Liver (tissue), 9 donors: ENCODE measurements around the gene TERT. TPM values are rescaled to one million over a fixed set of nuclear protein-coding genes. Genes with fewer than 3 reads are reported as not detected.

ENCODE experiments used
- DNase-seq: peaks from one replicate; pipeline ENCODE4 v3.0.0-alpha.2; 2017; ENCODE audit warnings: low spot score
- H3K27ac ChIP-seq, 2 donors: one replicate each; pipeline ENCODE4 v1.7.0; 2013; ENCODE audit warnings: inconsistent platforms in 2 of 2, low read length in 2 of 2, control low read depth in 1 of 2, low read depth in 1 of 2, mild to moderate bottlenecking in 1 of 2
- H3K27me3 ChIP-seq, 4 donors: one replicate each; pipeline versions ENCODE4 v1.6.1 to v1.7.0; 2013; ENCODE audit warnings: low read length in 3 of 4, inconsistent platforms in 1 of 4, mild to moderate bottlenecking in 1 of 4, moderate library complexity in 1 of 4; ENCODE audit not compliant: control insufficient read depth in 4 of 4, insufficient read depth in 4 of 4
- H3K36me3 ChIP-seq, 4 donors: one replicate each; pipeline versions ENCODE4 v1.6.1 to v1.7.0; 2013; ENCODE audit warnings: low read length in 3 of 4, mild to moderate bottlenecking in 3 of 4, low read depth in 1 of 4, moderate library complexity in 1 of 4; ENCODE audit not compliant: control insufficient read depth in 4 of 4, insufficient read depth in 3 of 4
- H3K4me1 ChIP-seq, 4 donors: one replicate each; pipeline versions ENCODE4 v1.6.1 to v1.7.0; 2013; ENCODE audit warnings: low read length in 3 of 4, mild to moderate bottlenecking in 3 of 4, moderate library complexity in 1 of 4; ENCODE audit not compliant: control insufficient read depth in 4 of 4, insufficient read depth in 4 of 4
- H3K4me3 ChIP-seq, 3 donors: one replicate each; pipeline versions ENCODE4 v1.6.1 to v1.7.0; 2013; ENCODE audit warnings: low read length in 3 of 3, control low read depth in 1 of 3, low read depth in 1 of 3, mild to moderate bottlenecking in 1 of 3
- H3K9ac ChIP-seq, 2 donors: one replicate each; pipeline ENCODE4 v1.7.0; 2013; ENCODE audit warnings: low read length in 2 of 2, mild to moderate bottlenecking in 2 of 2, moderate library complexity in 2 of 2, control low read depth in 1 of 2, low read depth in 1 of 2
- H3K9me3 ChIP-seq, 4 donors: one replicate each; pipeline versions ENCODE4 v1.6.1 to v1.7.0; 2013; ENCODE audit warnings: low read length in 3 of 4; ENCODE audit not compliant: control insufficient read depth in 4 of 4
- ATF3 ChIP-seq: IDR thresholded peaks from 2 replicates; pipeline ENCODE4 v1.6.1; 2016; ENCODE audit warnings: antibody characterized with exemption
- EGR1 ChIP-seq, 2 donors: IDR thresholded peaks; 2 replicates each; pipeline ENCODE4 v1.6.1; 2016 to 2018; ENCODE audit warnings: antibody characterized with exemption in 2 of 2, low read depth in 2 of 2
- FOXA2 ChIP-seq: IDR thresholded peaks from 2 replicates; pipeline ENCODE4 v1.6.1; 2016; ENCODE audit warnings: antibody characterized with exemption
- GABPA ChIP-seq, 2 donors: IDR thresholded peaks in 1 of 2; conservative IDR thresholded peaks in 1 of 2; 2 replicates each; pipeline ENCODE4 v1.6.1; 2016; ENCODE audit warnings: antibody characterized with exemption in 2 of 2, mild to moderate bottlenecking in 1 of 2, moderate library complexity in 1 of 2
- HNF4A ChIP-seq, 2 donors: conservative IDR thresholded peaks; 2 replicates each; pipeline ENCODE4 v1.6.1; 2016; ENCODE audit warnings: antibody characterized with exemption in 2 of 2, mild to moderate bottlenecking in 2 of 2
- HNF4G ChIP-seq: IDR thresholded peaks from 2 replicates; pipeline ENCODE4 v1.6.1; 2016; ENCODE audit warnings: antibody characterized with exemption
- JUND ChIP-seq, 2 donors: IDR thresholded peaks; 2 replicates each; pipeline ENCODE4 v1.6.1; 2016; ENCODE audit warnings: antibody characterized with exemption in 2 of 2
- RAD21 ChIP-seq, 2 donors: IDR thresholded peaks; 2 replicates each; pipeline ENCODE4 v1.6.1; 2016; ENCODE audit warnings: antibody characterized with exemption in 2 of 2, mild to moderate bottlenecking in 2 of 2
- REST ChIP-seq: IDR thresholded peaks from 2 replicates; pipeline ENCODE4 v1.6.1; 2016; ENCODE audit warnings: antibody characterized with exemption, mild to moderate bottlenecking
- RXRA ChIP-seq, 2 donors: IDR thresholded peaks; 2 replicates each; pipeline ENCODE4 v1.6.1; 2017 to 2018; ENCODE audit warnings: antibody characterized with exemption in 2 of 2, mild to moderate bottlenecking in 1 of 2
- SP1 ChIP-seq: IDR thresholded peaks from 2 replicates; pipeline ENCODE4 v1.6.1; 2018; ENCODE audit warnings: antibody characterized with exemption, mild to moderate bottlenecking
- TAF1 ChIP-seq: conservative IDR thresholded peaks from 2 replicates; pipeline ENCODE4 v1.6.1; 2016; ENCODE audit warnings: antibody characterized with exemption, mild to moderate bottlenecking
- YY1 ChIP-seq: IDR thresholded peaks from 2 replicates; pipeline ENCODE4 v1.6.1; 2016; ENCODE audit warnings: antibody characterized with exemption, mild to moderate bottlenecking
- WGBS: extraction: QIAGEN DNeasy Blood & Tissue Kit; methylation state at CpG from one replicate; pipeline ENCODE4 v1.1.7; 2013; 5-methylcytosine and 5-hydroxymethylcytosine counted together
- polyA plus RNA-seq, 2 donors: library from polyadenylated mRNA; stranded (reverse) in 1 of 2; unstranded in 1 of 2; fragments of 200-250 nt in 1 of 2; fragments of >200 nt in 1 of 2; fragmentation: Nextera tagmentation in 1 of 2; extraction: Ambion mirVana in 1 of 2; gene quantifications; one replicate each; pipeline versions ENCODE4 v1.2.1 to v1.2.3, GENCODE V29; 2013 to 2015
- total RNA-seq, 2 donors: library from RNA; depleted of rRNA; stranded (reverse); fragments of >200 nt; gene quantifications; one replicate each; pipeline ENCODE4 v1.2.3, GENCODE V29; 2014
- TF ChIP-seq, protein P1 (sequence below): IDR thresholded peaks from 2 replicates; pipeline ENCODE4 v1.6.1; 2016; ENCODE audit warnings: antibody characterized with exemption
- TF ChIP-seq, protein P2 (sequence below): fragments of 150-350 bp; IDR thresholded peaks from 2 replicates; pipeline ENCODE4 v1.5.1; 2017; ENCODE audit warnings: improper control_type of control experiment, low read depth, low read length; ENCODE audit not compliant: missing input control
- donor health status: healthy.
- donor health status: healthy.
- donor health status: healthy.
- donor health status: healthy.
- donor health status: healthy.

The TERT gene
- total and polyA plus RNA-seq, 4 donors, result 0.14 TPM; not detected in 3

DNA sequence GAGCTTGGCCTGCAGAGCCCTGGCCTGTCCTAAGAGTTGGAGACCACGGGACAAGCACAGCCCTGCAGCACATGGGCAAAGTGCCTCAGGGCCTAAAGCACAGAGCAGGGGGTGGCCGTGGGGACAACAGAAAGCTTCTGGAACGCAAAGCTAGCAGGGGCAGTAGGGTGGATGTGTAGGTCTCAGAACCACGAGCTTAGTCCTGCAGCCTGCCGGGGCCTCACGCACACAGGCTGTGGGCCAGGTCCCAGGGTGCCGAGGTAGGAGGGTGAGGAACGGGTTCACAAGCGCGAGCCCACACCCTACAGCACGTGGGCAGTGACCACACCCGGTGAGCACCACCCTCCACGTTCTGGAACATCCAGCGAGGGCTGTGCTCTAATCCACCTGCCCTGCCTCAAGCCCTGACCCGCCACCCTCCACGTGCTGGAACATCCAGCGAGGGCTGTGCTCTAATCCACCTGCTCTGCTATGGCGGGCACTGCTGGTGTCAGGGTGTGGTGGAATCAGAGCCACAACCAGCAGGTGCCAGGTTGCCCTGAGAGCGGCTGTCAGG, 40.8 kb upstream of the TERT start:
- H3K4me1 ChIP-seq, result peaks cover 22 to 65% (median 55%) of the 10 kb centered on the region in 4 donors
- no peak overlapping the region for H3K4me3 ChIP-seq
- no peak overlapping the region for H3K9ac ChIP-seq
- no peaks in the 10 kb centered on the region for H3K27me3 ChIP-seq
- H3K9me3 ChIP-seq, result no peaks in the 10 kb centered on the region
- H3K27ac ChIP-seq, result no peak overlapping the region
- 89% methylated on average over 19 of the region's 19 CpGs for WGBS
- H3K36me3 ChIP-seq, result peaks cover 21 to 55% (median 33%) of the 10 kb centered on the region in 4 donors
- no peak for DNase-seq
- TF ChIP-seq, protein P1, sequence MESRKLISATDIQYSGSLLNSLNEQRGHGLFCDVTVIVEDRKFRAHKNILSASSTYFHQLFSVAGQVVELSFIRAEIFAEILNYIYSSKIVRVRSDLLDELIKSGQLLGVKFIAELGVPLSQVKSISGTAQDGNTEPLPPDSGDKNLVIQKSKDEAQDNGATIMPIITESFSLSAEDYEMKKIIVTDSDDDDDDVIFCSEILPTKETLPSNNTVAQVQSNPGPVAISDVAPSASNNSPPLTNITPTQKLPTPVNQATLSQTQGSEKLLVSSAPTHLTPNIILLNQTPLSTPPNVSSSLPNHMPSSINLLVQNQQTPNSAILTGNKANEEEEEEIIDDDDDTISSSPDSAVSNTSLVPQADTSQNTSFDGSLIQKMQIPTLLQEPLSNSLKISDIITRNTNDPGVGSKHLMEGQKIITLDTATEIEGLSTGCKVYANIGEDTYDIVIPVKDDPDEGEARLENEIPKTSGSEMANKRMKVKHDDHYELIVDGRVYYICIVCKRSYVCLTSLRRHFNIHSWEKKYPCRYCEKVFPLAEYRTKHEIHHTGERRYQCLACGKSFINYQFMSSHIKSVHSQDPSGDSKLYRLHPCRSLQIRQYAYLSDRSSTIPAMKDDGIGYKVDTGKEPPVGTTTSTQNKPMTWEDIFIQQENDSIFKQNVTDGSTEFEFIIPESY, result no peak
- TF ChIP-seq FOXA2 (no peak), RXRA (IDR thresholded peaks at IDR 0.05) (no peak), ATF3 (no peak), HNF4A (conservative IDR thresholded peaks at IDR 0.05) (no peak), YY1 (no peak), REST (no peak), EGR1 (IDR thresholded peaks at IDR 0.05; ENCODE audit: low read depth in 2 of 2) (no peak)
- TF ChIP-seq, protein P2, sequence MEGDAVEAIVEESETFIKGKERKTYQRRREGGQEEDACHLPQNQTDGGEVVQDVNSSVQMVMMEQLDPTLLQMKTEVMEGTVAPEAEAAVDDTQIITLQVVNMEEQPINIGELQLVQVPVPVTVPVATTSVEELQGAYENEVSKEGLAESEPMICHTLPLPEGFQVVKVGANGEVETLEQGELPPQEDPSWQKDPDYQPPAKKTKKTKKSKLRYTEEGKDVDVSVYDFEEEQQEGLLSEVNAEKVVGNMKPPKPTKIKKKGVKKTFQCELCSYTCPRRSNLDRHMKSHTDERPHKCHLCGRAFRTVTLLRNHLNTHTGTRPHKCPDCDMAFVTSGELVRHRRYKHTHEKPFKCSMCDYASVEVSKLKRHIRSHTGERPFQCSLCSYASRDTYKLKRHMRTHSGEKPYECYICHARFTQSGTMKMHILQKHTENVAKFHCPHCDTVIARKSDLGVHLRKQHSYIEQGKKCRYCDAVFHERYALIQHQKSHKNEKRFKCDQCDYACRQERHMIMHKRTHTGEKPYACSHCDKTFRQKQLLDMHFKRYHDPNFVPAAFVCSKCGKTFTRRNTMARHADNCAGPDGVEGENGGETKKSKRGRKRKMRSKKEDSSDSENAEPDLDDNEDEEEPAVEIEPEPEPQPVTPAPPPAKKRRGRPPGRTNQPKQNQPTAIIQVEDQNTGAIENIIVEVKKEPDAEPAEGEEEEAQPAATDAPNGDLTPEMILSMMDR, result no peak

DNA sequence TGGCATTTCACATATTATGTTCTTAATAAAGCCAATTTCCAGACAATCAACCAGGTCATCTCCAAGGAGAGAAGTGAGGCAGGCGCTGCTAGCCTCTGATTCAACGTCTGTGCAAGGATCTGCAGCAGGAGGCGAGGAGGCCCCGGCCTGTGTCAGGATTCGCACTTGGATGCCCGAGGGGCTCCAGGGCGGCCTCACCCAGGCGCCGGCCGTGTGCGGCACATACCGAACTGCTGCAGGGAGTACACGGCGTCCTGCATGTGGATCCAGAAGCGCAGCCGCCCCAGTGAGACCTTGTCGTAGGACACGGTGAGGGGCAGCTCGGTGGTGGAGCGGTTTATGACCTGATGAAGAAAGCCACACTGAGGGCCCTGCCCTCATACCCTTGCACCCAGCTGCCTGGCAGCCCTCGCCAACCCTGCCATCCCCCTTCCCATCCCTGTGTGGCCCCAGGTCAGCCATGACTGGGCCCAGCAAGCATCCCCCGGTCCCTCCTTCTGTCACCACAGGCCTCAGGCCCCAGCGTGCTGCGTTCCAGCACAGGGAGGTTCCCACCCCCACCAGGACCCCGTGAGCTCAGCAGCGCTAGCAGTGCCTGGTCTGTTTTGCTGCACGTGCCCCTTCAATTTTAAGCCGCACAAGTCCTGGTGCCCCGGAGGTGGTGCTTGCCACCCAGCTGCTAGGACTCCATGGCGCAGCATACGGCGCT, 40.1 kb upstream of the TERT start:
- Histone ChIP-seq H3K27me3 (no peaks in the 10 kb centered on the region), H3K36me3 (peaks cover 21 to 55% (median 35%) of the 10 kb centered on the region in 4 donors), H3K9ac (no peak overlapping the region), H3K4me1 (peaks cover 16 to 65% (median 52%) of the 10 kb centered on the region in 4 donors), H3K27ac (no peak overlapping the region), H3K4me3 (no peak overlapping the region), H3K9me3 (no peaks in the 10 kb centered on the region)
- no peak for DNase-seq
- 97% methylated on average over 32 of the region's 32 CpGs for WGBS
- TF ChIP-seq SP1 (no peak), FOXA2 (no peak), RXRA (IDR thresholded peaks at IDR 0.05) (no peak), ATF3 (no peak), RAD21 (IDR thresholded peaks at IDR 0.05) (no peak), HNF4G (no peak), REST (no peak), GABPA (IDR thresholded peaks at IDR 0.05 in 1 of 2, conservative IDR thresholded peaks at IDR 0.05 in 1 of 2) (no peak), HNF4A (conservative IDR thresholded peaks at IDR 0.05) (no peak), TAF1 (no peak), YY1 (no peak), JUND (IDR thresholded peaks at IDR 0.05) (no peak), EGR1 (IDR thresholded peaks at IDR 0.05; ENCODE audit: low read depth in 2 of 2) (no peak)
- TF ChIP-seq, protein P2, result no peak
